ENCODE data around the gene TRPT1.

Gene TRPT1

DNA sequence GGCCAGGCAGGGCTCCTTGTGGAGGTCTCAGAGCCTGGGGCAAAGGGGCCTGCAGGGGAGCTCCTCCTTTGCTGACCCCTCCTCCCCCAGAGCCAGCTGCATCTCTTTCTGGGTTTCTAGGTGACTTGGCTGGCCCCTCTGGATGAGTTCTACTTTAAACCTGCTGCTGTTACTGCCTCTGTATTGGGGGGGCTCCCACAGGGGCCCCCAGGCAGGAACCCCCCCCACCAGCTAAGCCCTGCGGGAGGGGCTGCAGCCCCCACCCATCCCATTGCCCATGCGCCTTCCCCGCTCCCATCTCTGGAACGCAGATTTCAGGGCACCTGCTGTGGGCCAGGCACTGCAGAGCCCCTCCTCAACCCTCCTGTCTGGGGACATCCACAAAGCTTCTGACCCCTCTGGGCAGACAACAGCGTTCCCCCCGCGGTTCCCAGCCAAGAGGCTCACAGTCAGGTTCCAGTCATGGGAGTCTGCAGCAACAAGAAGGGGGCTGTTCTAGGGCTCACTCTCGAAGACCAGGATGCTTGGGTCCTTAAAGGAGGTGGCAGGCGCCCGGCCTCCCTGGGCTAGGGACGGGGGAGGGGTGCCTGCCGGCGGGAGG lies 24.5 kb upstream of the TRPT1 start:
- no peak for DNase-seq (ENCODE audit: low spot score)
- Histone ChIP-seq H3K23ac (ENCODE audit: low read depth, low read length, poor library complexity) (peak overlapping the region; percentile 86), H4K91ac (ENCODE audit: low read depth, low read length, poor library complexity) (peak overlapping the region; percentile 59), H2AK5ac (ENCODE audit: low read depth, low read length) (peak overlapping the region; percentile 0), H3K14ac (ENCODE audit: low read length) (no peak overlapping the region), H4K8ac (ENCODE audit: low read depth, low read length) (peak overlapping the region; percentile 49), H3K27ac (replicated peaks; ENCODE audit: low read length) (no peak overlapping the region), H3K79me1 (ENCODE audit: low read depth, low read length) (peaks cover 7% of the 10 kb centered on the region), H3K36me3 (replicated peaks in 1 of 2; ENCODE audit: control insufficient read depth in 2 of 2, insufficient read depth in 2 of 2, low read length in 2 of 2) (peaks cover 3 to 15% of the 10 kb centered on the region in 2 donors), H3K4me1 (ENCODE audit: control insufficient read depth in 2 of 2, insufficient read depth in 1 of 2, low read depth in 1 of 2, low read length in 2 of 2) (peaks cover 21 to 36% of the 10 kb centered on the region in 2 donors), H2BK15ac (ENCODE audit: low read length) (peak overlapping the region; percentile 98), H2BK5ac (ENCODE audit: low read length) (peak overlapping the region; percentile 83), H2AFZ (ENCODE audit: low read length) (peak overlapping the region; percentile 97), H3K9me3 (replicated peaks in 1 of 2; ENCODE audit: control insufficient read depth in 2 of 2, insufficient read depth in 1 of 2, low read depth in 1 of 2, low read length in 2 of 2) (no peaks in the 10 kb centered on the region), H3K27me3 (ENCODE audit: control insufficient read depth in 3 of 3, insufficient read depth in 3 of 3, low read depth in 1 of 3, low read length in 3 of 3) (no peaks in the 10 kb centered on the region), H3K4me2 (ENCODE audit: insufficient read depth, low read length, poor library complexity, severe bottlenecking) (peak overlapping the region; percentile 95), H2BK12ac (ENCODE audit: low read length) (peak overlapping the region; percentile 11), H2BK120ac (ENCODE audit: low read depth, low read length) (peak overlapping the region; percentile 90), H3K18ac (ENCODE audit: low read length) (peak overlapping the region; percentile 98), H3K4ac (ENCODE audit: low read length) (peak overlapping the region; percentile 56), H3K9ac (ENCODE audit: low read depth, low read length, poor library complexity) (peak overlapping the region; percentile 88), H3K4me3 (ENCODE audit: low read length in 2 of 2) (peak overlapping the region; percentile 70 to 71)
- WGBS, 2 donors (ENCODE audit: extremely low coverage in 2 of 2, insufficient read length in 2 of 2, insufficient replicate concordance in 1 of 2): no CpG with 5 or more reads among the region's 13 CpGs

DNA sequence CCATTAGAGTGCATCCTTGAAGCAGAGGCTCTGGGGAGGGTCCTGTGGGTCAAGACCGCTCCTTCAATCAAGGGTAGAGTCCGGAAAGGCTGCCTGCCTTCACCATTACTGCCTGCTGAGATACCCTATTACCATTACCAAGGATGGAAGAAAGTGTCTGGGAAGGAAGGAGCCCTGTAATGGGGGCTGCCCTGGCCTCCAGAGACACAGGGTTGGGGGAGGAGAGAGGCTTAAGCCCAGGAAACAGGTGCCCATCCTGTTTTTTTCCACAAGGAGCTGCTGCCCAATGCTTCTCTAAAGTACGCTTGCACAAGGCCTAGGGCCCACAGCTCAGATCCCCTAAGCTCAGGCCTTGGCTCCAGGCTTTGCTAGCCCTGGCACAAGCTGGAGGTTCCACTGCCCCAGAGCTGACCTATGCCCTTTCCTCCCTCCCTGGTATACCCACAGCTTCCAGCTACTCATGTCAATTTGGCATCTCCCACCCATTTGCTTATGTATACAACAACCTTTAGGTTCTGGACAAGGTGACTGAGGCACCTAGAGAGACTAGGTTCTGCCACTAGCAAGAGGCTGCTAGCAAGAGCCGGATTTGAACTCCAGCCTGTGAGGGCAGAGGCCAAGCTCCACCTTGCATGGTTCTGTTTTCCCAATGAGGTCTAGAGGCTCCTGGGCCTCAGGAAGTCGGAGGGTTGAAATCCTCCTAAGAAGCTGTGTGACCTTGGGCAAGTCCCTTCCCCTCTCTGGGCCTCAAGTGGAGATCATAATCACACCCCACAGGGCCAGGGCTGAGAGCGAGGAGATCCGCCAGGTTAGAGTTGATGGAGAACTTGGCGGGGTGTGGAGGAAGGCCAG lies 23.8 kb upstream of the TRPT1 start:
- H2BK15ac ChIP-seq (ENCODE audit: low read length): no peak overlapping the region
- H3K79me1 ChIP-seq (ENCODE audit: low read depth, low read length): peaks cover 11% of the 10 kb centered on the region
- H3K4ac ChIP-seq (ENCODE audit: low read length): no peak overlapping the region
- no peak for DNase-seq (ENCODE audit: low spot score)
- H4K8ac ChIP-seq (ENCODE audit: low read depth, low read length): no peak overlapping the region
- no peak overlapping the region for H2BK120ac ChIP-seq (ENCODE audit: low read depth, low read length)
- H3K27ac ChIP-seq (replicated peaks; ENCODE audit: low read length): no peak overlapping the region
- no peak overlapping the region for H2BK5ac ChIP-seq (ENCODE audit: low read length)
- peak overlapping the region; percentile 90 for H2AK5ac ChIP-seq (ENCODE audit: low read depth, low read length)
- no CpG with 5 or more reads among the region's 8 CpGs for WGBS, 2 donors (ENCODE audit: extremely low coverage in 2 of 2, insufficient read length in 2 of 2, insufficient replicate concordance in 1 of 2)
- no peak overlapping the region for H3K4me2 ChIP-seq (ENCODE audit: insufficient read depth, low read length, poor library complexity, severe bottlenecking)
- H3K36me3 ChIP-seq (replicated peaks in 1 of 2; ENCODE audit: control insufficient read depth in 2 of 2, insufficient read depth in 2 of 2, low read length in 2 of 2): peaks cover 4 to 13% of the 10 kb centered on the region in 2 donors
- H4K91ac ChIP-seq (ENCODE audit: low read depth, low read length, poor library complexity): no peak overlapping the region
- H3K4me3 ChIP-seq (ENCODE audit: low read length in 2 of 2): peak overlapping the region in 1 of 2 donors; percentile 70
- H3K9ac ChIP-seq (ENCODE audit: low read depth, low read length, poor library complexity): no peak overlapping the region
- H3K4me1 ChIP-seq (ENCODE audit: control insufficient read depth in 2 of 2, insufficient read depth in 1 of 2, low read depth in 1 of 2, low read length in 2 of 2): peaks cover 24 to 40% of the 10 kb centered on the region in 2 donors
- no peak overlapping the region for H3K14ac ChIP-seq (ENCODE audit: low read length)
- no peak overlapping the region for H3K18ac ChIP-seq (ENCODE audit: low read length)
- H2BK12ac ChIP-seq (ENCODE audit: low read length): no peak overlapping the region
- H3K27me3 ChIP-seq (ENCODE audit: control insufficient read depth in 3 of 3, insufficient read depth in 3 of 3, low read depth in 1 of 3, low read length in 3 of 3): no peaks in the 10 kb centered on the region
- H2AFZ ChIP-seq (ENCODE audit: low read length): peak overlapping the region; percentile 65
- H3K9me3 ChIP-seq (replicated peaks in 1 of 2; ENCODE audit: control insufficient read depth in 2 of 2, insufficient read depth in 1 of 2, low read depth in 1 of 2, low read length in 2 of 2): no peaks in the 10 kb centered on the region
- H3K23ac ChIP-seq (ENCODE audit: low read depth, low read length, poor library complexity): no peak overlapping the region

DNA sequence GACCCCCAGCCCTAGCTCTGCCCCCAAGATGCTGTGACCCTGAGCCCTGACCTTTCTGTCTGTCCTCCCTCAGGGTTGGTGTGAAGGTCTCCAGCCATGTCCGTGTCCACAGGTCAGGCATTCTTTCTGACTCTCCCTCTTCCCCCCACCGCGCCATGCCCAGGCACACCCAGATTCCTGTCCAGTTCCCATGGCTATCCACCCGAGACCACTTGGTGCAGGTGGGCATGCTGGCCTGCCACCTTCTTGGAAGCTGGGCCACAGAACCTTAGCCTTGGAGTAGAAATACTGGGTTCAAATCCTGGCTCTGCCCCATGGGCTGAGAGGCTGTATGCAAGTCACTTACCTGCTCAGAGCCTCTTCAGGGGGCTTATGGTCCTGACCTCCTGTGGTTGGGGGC lies 23.1 kb upstream of the TRPT1 start:
- DNase-seq (ENCODE audit: low spot score): no peak
- H3K4me3 ChIP-seq (ENCODE audit: low read length in 2 of 2): no peak overlapping the region
- no peaks in the 10 kb centered on the region for H3K9me3 ChIP-seq (replicated peaks in 1 of 2; ENCODE audit: control insufficient read depth in 2 of 2, insufficient read depth in 1 of 2, low read depth in 1 of 2, low read length in 2 of 2)
- peaks cover 24 to 40% of the 10 kb centered on the region in 2 donors for H3K4me1 ChIP-seq (ENCODE audit: control insufficient read depth in 2 of 2, insufficient read depth in 1 of 2, low read depth in 1 of 2, low read length in 2 of 2)
- H2BK15ac ChIP-seq (ENCODE audit: low read length): peak overlapping the region; percentile 33
- no peaks in the 10 kb centered on the region for H3K27me3 ChIP-seq (ENCODE audit: control insufficient read depth in 3 of 3, insufficient read depth in 3 of 3, low read depth in 1 of 3, low read length in 3 of 3)
- peak overlapping the region; percentile 5 for H3K23ac ChIP-seq (ENCODE audit: low read depth, low read length, poor library complexity)
- WGBS, 2 donors (ENCODE audit: extremely low coverage in 2 of 2, insufficient read length in 2 of 2, insufficient replicate concordance in 1 of 2): no CpG with 5 or more reads among the region's 4 CpGs
- no peak overlapping the region for H2BK12ac ChIP-seq (ENCODE audit: low read length)
- no peak overlapping the region for H3K9ac ChIP-seq (ENCODE audit: low read depth, low read length, poor library complexity)
- peak overlapping the region; percentile 90 for H2AK5ac ChIP-seq (ENCODE audit: low read depth, low read length)
- no peak overlapping the region for H2BK120ac ChIP-seq (ENCODE audit: low read depth, low read length)
- no peak overlapping the region for H3K4ac ChIP-seq (ENCODE audit: low read length)
- H2AFZ ChIP-seq (ENCODE audit: low read length): peak overlapping the region; percentile 65
- no peak overlapping the region for H3K27ac ChIP-seq (replicated peaks; ENCODE audit: low read length)
- no peak overlapping the region for H3K4me2 ChIP-seq (ENCODE audit: insufficient read depth, low read length, poor library complexity, severe bottlenecking)
- no peak overlapping the region for H2BK5ac ChIP-seq (ENCODE audit: low read length)
- H3K18ac ChIP-seq (ENCODE audit: low read length): peak overlapping the region; percentile 35
- no peak overlapping the region for H4K91ac ChIP-seq (ENCODE audit: low read depth, low read length, poor library complexity)
- H3K14ac ChIP-seq (ENCODE audit: low read length): no peak overlapping the region
- H3K79me1 ChIP-seq (ENCODE audit: low read depth, low read length): peaks cover 11% of the 10 kb centered on the region
- H3K36me3 ChIP-seq (replicated peaks in 1 of 2; ENCODE audit: control insufficient read depth in 2 of 2, insufficient read depth in 2 of 2, low read length in 2 of 2): peaks cover 3 to 9% of the 10 kb centered on the region in 2 donors
- no peak overlapping the region for H4K8ac ChIP-seq (ENCODE audit: low read depth, low read length)

DNA sequence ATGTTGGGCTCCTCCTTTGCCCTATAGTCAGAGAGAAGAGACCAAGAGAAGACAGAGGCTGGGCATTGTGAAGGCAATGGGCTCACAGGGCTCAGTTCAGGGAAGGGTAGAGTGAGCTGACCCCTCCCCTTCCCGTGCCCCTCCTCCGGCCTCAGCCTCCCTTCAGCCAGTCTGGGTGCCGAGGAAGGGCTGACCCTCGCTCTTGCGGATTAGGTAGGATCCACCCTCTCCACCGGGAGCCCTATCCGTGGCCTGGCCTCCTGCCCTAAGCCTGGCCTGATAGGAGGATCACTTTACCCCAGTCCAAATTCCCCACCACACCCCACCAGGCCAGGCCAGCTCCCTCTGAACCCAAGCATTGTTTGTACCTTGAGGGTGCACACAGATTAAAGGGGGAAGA lies 22.6 kb upstream of the TRPT1 start:
- Histone ChIP-seq H3K36me3 (replicated peaks in 1 of 2; ENCODE audit: control insufficient read depth in 2 of 2, insufficient read depth in 2 of 2, low read length in 2 of 2) (peaks cover 7 to 12% of the 10 kb centered on the region in 2 donors), H3K14ac (ENCODE audit: low read length) (no peak overlapping the region), H2AFZ (ENCODE audit: low read length) (no peak overlapping the region), H3K9ac (ENCODE audit: low read depth, low read length, poor library complexity) (no peak overlapping the region), H3K27me3 (ENCODE audit: control insufficient read depth in 3 of 3, insufficient read depth in 3 of 3, low read depth in 1 of 3, low read length in 3 of 3) (no peaks in the 10 kb centered on the region), H3K79me1 (ENCODE audit: low read depth, low read length) (peaks cover 11% of the 10 kb centered on the region), H2BK5ac (ENCODE audit: low read length) (no peak overlapping the region), H3K9me3 (replicated peaks in 1 of 2; ENCODE audit: control insufficient read depth in 2 of 2, insufficient read depth in 1 of 2, low read depth in 1 of 2, low read length in 2 of 2) (no peaks in the 10 kb centered on the region), H3K4me2 (ENCODE audit: insufficient read depth, low read length, poor library complexity, severe bottlenecking) (no peak overlapping the region), H3K18ac (ENCODE audit: low read length) (peak overlapping the region; percentile 35), H4K91ac (ENCODE audit: low read depth, low read length, poor library complexity) (peak overlapping the region; percentile 17), H3K4me3 (ENCODE audit: low read length in 2 of 2) (no peak overlapping the region), H2AK5ac (ENCODE audit: low read depth, low read length) (peak overlapping the region; percentile 90), H2BK15ac (ENCODE audit: low read length) (peak overlapping the region; percentile 33), H3K4me1 (ENCODE audit: control insufficient read depth in 2 of 2, insufficient read depth in 1 of 2, low read depth in 1 of 2, low read length in 2 of 2) (peaks cover 24 to 40% of the 10 kb centered on the region in 2 donors), H2BK120ac (ENCODE audit: low read depth, low read length) (peak overlapping the region; percentile 7), H3K23ac (ENCODE audit: low read depth, low read length, poor library complexity) (no peak overlapping the region), H3K4ac (ENCODE audit: low read length) (no peak overlapping the region), H4K8ac (ENCODE audit: low read depth, low read length) (no peak overlapping the region), H2BK12ac (ENCODE audit: low read length) (no peak overlapping the region), H3K27ac (replicated peaks; ENCODE audit: low read length) (no peak overlapping the region)
- no CpG with 5 or more reads among the region's 7 CpGs for WGBS, 2 donors (ENCODE audit: extremely low coverage in 2 of 2, insufficient read length in 2 of 2, insufficient replicate concordance in 1 of 2)
- no peak for DNase-seq (ENCODE audit: low spot score)
